KOPT-K1 (cell line): ENCODE data around the gene DMRTA1.
"Not testable (repeated sequence)": the region's sequence is repeated elsewhere in the genome, so short reads cannot be mapped to it uniquely, and the experiment has no call there.

ENCODE experiments used
- H3K27ac ChIP-seq: fragments of 200-600 bp; sonication (generic); 2 replicates; pipeline ENCODE4 v1.5.1; 2016; ENCODE audit warnings: antibody characterized with exemption, mild to moderate bottlenecking, low read depth, low read length; ENCODE audit not compliant: poor library complexity, severe bottlenecking
- H3K36me3 ChIP-seq: fragments of 200-600 bp; sonication (generic); 2 replicates; pipeline ENCODE4 v1.5.1; 2017; ENCODE audit warnings: antibody characterized with exemption, mild to moderate bottlenecking, low read length, moderate library complexity; ENCODE audit not compliant: insufficient read depth
- H3K9me3 ChIP-seq: fragments of 200-600 bp; sonication (generic); 2 replicates; pipeline ENCODE4 v1.5.1; 2017; ENCODE audit warnings: antibody characterized with exemption, low read length, mild to moderate bottlenecking; ENCODE audit not compliant: insufficient read depth, poor library complexity, severe bottlenecking

DMRTA1 gene

DNA sequence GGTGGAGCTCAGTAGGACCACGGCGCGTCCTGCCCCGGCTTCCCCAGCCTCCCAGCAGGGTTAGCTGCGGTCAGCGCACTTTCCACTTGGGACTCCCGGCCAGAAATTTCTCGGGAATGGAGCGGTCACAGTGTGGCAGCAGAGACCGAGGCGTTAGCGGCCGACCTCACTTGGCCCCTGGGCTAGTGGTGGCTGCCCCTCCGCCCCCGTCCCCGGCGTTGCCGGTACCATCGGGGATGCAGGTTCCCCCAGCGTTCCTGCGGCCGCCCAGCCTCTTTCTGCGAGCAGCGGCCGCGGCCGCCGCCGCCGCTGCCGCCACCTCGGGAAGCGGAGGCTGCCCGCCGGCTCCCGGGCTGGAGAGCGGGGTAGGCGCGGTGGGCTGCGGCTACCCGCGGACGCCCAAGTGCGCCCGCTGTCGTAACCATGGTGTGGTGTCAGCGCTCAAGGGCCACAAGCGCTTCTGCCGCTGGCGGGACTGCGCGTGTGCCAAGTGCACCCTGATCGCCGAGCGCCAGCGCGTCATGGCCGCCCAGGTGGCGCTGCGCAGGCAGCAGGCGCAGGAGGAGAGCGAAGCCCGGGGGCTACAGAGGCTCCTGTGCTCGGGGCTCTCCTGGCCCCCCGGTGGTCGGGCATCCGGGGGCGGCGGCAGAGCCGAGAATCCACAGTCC lies 460 bp downstream of the DMRTA1 start:
- no peaks in the 10 kb centered on the region for H3K36me3 ChIP-seq
- no peak overlapping the region for H3K27ac ChIP-seq
- peaks cover 5% of the 10 kb centered on the region for H3K9me3 ChIP-seq

DNA sequence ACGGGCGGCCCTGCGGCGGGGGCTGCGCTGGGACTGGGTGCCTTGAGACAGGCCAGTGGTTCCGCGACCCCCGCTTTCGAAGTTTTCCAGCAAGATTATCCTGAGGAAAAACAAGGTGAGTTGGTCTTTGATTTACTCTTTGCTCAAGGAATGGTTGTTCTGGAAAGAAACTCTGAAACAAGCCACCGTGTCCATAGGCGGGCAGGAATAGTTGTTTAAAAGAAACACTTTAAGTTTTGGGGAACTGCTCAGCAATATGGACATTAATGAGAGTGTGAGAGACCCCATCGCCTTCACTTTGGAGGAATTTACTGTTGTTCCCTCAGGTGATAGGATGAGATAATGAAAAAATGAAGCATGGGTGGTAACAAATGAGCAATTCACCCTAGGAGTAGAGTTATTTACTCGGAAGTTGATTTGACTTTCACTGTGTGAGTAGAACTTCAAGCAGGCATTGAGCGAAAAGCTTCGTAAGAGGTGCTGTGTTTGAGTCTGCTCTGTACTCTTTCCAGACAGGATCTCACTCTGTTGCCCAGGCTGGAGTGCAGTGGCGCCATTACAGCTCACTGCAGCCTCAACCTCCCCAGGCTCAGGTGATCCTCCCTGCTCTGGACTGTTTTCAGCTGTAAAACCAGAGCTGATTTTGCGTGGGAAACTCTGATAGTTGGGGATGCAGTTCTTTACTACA lies 1.1 kb downstream of the DMRTA1 start:
- Histone ChIP-seq H3K36me3 (no peaks in the 10 kb centered on the region), H3K9me3 (peaks cover 5% of the 10 kb centered on the region), H3K27ac (no peak overlapping the region)

DNA sequence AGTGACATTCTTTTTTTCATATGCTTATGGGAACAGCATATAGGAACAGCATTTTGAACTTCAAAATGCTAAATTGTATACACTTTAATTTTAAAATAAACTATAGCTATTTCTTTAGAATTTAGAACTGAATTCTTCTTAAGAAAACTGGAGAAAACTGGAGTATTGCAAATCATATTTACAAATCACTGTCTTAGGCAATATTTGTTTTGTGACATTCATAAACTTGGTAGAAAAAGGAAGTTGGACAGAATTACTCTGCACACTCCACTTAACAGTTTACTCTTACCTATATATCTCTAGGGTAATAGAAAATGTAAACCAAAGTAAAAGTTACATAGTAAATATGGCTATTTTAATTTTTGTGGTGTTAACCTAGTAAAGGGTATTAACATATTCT lies 3.1 kb downstream of the DMRTA1 start:
- no peaks in the 10 kb centered on the region for H3K36me3 ChIP-seq
- no peaks in the 10 kb centered on the region for H3K9me3 ChIP-seq
- H3K27ac ChIP-seq = no peak overlapping the region

DNA sequence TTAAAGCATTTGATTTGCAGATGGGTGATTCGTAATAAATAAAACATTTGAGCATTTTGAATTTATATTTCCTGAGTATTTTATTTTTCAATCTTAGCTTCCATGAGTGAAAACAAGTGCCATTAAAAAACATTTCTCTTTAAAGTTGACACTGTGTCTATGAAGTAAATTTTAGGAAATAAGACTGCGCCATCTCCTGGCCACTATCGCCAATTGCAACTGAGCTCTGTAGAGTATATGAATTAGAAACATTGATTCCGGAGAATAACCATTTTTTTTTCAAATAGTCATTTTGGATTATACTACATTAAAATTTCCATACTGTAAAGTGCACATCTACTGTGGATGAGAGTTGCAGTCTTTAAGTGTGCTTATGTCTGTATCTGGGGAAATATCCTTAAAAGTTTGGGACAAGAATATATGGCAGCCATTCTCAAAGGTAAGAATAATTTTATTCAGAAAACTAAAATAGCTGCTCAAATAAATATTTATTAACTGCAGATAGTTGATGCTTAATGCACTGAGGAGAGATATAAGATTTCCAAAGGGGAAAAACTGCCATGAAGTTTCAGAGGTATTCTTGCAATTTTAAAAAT lies 5.9 kb downstream of the DMRTA1 start:
- H3K36me3 ChIP-seq = no peaks in the 10 kb centered on the region
- H3K27ac ChIP-seq = no peak overlapping the region
- no peaks in the 10 kb centered on the region for H3K9me3 ChIP-seq

DNA sequence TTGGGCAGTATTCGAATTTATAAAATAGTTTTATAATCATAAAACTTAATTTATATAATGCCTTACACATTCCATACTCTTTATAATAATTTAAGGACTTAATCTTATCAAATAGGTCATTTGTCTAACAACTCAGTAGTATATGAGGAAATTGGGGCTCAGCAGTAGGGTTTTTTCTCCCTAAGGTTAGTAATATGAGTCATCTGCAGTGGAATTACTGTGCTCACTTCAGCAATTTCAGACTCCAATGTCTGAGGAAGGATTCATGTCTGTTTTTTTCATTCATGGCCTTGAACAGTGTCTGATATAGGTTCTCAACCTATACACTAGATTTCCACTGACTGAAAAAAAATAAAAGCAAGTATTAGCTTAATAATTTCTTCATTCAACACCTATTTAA lies 7.4 kb downstream of the DMRTA1 start:
- H3K27ac ChIP-seq = no peak overlapping the region
- H3K36me3 ChIP-seq = no peaks in the 10 kb centered on the region
- H3K9me3 ChIP-seq = no peaks in the 10 kb centered on the region

DNA sequence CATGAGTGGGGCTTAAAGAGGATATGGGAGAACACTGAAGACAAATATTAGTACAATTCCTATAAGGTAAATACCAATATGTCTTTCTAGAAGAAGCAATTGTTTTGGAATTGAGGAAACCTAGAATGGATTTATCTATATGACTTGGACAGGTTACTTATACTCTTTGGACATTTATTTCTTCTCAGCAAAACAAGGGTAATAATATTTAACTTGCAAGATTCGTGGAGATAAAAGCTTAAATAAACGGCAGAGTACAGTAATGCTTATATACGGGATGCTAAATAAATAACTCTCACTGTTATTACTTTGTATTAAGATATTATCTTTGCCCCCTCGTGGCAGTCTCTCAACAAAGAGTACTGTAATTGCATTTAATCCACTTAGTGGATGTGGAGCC lies 8.6 kb downstream of the DMRTA1 start:
- Histone ChIP-seq H3K27ac (no peak overlapping the region), H3K9me3 (no peaks in the 10 kb centered on the region), H3K36me3 (no peaks in the 10 kb centered on the region)

DNA sequence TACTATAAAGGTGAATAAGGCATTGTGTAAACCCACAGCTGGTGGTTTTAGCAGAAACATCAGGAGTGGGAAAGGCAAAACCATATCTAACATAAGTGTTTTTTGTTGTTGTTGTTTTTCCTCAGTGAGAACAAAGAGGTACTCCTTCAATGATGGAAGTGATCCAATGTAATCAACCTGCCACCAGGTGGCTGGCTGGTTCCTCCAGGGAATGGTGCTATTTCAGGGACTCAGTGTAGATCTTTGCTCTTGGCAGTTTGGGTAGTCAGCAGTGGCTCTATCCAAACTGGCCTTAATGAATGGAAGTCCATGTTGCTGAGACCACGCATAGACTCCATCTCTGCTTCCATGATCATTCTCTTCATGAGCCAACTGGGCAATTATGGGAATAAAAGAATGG lies 10.8 kb downstream of the DMRTA1 start:
- Histone ChIP-seq H3K36me3 (no peaks in the 10 kb centered on the region), H3K27ac (no peak overlapping the region), H3K9me3 (no peaks in the 10 kb centered on the region)

DNA sequence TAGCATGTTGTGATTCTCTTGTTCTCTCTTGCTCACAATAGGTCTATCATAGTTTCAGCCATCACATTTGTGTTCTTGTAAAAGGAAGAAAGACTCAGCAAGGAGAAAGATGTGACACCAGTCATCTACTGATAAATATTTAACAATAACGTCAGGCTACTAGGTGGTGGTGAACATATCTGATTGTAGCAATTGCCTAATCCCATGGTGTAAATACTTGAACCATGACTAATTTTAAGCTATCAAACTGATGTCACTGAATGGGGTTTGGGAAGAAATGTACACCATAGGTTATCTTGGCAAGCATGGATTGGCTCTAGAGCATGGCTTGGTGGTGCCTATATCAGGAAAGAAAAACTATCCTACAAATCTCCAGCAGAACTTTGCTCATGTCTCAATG lies 16.6 kb downstream of the DMRTA1 start:
- Histone ChIP-seq H3K9me3 (no peaks in the 10 kb centered on the region), H3K36me3 (no peaks in the 10 kb centered on the region), H3K27ac (no peak overlapping the region)

DNA sequence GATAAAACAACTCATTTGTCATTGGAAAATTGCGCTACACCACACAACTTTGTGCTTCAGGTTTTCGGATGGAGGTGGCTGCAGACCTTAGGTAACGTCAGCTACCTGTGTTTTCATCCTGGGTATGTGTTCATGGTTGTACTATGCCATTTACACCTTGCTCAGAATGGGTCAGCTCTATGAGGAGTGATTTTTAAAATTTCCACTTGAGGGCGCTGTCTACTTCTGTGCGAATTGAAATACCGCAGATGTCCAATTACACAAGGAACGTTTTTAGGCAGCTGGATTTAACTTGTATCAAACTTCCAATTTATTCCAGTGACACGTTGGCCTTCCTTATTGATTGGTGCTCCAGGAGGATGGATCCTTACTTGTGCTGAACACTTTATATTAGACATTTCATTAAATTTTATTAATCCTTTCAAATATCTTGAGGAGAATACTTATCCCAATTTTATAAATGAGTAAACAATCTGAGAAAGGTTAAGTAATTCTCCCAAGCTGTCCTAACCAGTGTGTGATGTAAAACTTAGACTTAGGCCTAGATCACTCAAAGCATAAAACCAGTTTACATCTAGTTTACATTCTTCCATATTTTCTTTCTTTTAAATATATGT lies 23.4 kb downstream of the DMRTA1 start:
- Histone ChIP-seq H3K9me3 (no peaks in the 10 kb centered on the region), H3K27ac (no peak overlapping the region), H3K36me3 (no peaks in the 10 kb centered on the region)

DNA sequence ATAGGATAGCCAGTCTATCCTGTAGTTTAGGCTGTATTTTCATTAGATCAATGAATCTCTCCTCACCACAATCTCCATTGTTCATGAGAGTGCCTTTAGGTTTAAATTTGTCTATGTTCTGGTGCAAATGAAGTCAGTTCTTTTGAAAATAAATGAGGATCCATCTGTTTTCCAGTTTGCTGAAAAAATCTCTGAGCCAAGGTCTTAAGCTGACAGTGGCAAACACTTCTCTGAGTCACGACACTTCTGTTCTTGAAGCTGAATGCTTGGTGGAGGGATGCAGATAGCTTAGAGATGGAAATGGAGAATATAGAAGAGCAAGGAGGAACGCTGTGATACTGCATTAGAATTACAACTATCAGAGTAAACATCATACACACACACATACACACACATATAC lies 34.9 kb downstream of the DMRTA1 start:
- no peak overlapping the region for H3K27ac ChIP-seq

DNA sequence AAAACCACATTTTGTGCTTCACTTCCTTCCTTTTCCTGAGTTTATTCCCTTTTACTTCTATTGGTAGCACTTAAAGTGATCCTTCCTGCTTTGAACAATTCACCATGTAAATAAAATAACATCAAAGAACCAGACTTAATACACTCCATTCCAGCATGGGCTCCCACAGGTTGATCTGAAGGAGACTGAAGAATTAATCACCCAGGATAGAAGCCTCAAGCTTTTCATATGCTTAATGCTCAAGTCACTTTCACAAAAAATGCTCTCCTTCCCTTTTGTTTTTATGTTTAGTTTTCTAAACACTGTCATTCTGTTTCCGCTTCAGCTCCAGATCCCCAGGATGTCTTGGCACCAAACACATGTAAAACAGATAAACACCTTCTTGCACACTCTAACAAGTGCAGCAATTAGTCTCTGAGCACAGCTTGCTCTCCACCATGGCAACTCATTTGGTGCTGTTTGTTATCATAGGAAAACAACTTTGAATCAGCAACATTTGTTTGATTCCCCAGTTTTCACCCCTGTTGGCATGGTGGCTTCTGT lies 37.0 kb downstream of the DMRTA1 start:
- H3K9me3 ChIP-seq = no peaks in the 10 kb centered on the region
- H3K36me3 ChIP-seq = no peaks in the 10 kb centered on the region
- H3K27ac ChIP-seq = no peak overlapping the region

More for the DNA sequence above, 34.9 kb downstream of the DMRTA1 start:
- H3K9me3 ChIP-seq = no peaks in the 10 kb centered on the region
- H3K36me3 ChIP-seq = no peaks in the 10 kb centered on the region

DNA sequence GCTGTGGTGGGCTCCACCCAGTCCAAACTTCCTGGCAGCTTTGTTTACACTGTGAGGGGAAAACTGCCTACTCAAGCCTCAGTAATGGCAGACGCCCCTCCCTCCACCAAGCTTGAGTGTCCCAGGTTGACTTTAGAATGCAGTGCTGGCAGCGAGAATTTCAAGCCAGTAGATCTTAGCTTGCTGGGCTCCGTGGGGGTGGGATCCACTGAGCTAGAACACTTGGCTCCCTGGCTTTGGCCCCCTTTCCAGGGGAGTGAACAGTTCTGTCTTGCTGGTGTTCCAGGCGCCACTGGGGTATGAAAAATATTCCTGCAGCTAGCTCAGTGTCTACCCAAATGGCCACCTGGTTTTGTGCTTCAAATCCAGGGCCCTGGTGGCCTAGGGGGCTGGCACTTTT lies 49.6 kb downstream of the DMRTA1 start:
- not testable (repeated sequence) for H3K9me3 ChIP-seq, H3K27ac ChIP-seq, H3K36me3 ChIP-seq
